ENCODE results near the gene C9orf50. TPM values are rescaled to one million over a fixed set of nuclear protein-coding genes. Genes with fewer than 3 reads are reported as not detected.

Gene C9orf50
- polyA plus RNA-seq, 4 donors: 0.27 to 1.1 (median 0.49) TPM

DNA sequence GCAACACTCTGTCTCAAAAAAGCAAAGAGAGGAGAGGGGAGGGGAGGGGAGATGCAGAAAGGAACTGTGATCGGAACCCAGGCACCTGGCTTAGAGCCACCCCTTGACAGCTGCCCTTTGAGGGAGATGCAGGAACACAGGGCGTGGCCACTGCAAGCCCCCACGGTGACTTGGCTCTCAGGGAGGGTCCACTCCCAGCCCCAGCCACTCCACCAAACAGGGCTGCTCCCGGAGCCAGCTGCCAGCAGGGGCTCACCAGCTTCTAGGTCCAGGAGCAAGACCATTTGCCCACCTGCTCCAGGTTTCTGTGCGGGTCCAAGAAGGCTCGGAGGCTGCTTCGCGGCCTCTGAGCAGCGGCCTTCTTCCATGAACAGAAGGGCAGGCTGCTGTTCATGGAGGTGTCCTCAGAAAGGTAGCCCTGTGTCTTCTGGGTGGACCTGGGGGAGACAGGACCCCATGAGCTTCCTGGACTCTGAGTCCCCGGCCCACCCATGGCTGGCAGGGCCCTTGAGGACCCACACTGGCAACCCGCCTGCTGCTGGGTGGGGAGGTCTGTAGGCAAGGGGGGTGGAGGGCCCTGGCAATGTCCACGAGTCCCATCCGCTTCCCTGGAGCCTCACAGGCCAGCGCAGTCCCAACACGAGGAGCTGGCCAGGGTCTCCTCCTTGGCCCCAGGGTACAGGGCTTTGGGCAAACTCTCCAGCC is 7.9 kb downstream of the C9orf50 start:
- no peak for DNase-seq (ENCODE audit: low read depth in 4 of 4, low spot score in 3 of 4)

DNA sequence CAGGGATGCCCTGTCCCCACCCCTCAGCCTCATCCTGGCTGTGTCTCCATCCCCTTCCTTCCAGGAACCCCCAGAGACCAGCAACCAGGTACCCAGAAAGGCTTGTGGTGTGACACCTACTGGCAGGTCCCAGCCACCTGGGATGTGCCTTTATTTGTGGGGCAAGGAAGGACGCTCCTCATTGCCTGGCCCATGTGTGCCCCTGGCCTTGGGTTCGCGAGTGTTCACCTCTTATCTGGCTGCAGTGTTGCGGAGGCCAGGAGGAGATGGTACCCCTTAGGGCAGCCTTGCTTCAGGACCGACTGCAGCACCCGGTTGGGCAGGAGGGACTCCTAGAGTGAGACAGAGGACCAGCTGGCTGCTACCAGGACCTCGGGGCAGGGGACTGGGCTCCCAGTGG is 8.8 kb downstream of the C9orf50 start:
- DNase-seq (ENCODE audit: low read depth in 4 of 4, low spot score in 3 of 4): no peak

DNA sequence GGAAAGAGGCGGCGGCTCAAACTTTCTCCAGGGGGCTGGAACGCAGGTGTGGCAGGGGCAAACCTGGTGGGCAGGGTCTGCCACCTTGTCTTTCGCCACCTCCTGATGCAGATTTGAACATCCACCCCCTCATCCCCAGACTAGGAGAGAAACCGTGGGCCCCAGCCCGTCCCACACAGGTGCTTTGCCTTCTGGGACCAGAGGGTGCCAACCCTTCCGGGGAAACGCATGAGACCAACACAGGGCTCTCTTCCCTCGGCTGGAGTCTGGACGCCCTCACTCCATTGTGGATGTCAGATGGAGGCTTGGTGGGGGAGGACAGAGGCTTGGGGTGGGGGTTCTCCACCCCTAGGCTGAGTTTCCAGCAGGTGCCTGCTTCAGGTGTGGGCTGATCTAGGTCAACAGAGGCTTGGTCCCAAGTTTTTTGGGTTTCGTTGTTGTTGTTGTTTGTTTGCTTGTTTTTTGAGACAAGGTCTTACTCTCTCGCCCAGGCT is 9.5 kb downstream of the C9orf50 start:
- DNase-seq (ENCODE audit: low read depth in 4 of 4, low spot score in 3 of 4): no peak

DNA sequence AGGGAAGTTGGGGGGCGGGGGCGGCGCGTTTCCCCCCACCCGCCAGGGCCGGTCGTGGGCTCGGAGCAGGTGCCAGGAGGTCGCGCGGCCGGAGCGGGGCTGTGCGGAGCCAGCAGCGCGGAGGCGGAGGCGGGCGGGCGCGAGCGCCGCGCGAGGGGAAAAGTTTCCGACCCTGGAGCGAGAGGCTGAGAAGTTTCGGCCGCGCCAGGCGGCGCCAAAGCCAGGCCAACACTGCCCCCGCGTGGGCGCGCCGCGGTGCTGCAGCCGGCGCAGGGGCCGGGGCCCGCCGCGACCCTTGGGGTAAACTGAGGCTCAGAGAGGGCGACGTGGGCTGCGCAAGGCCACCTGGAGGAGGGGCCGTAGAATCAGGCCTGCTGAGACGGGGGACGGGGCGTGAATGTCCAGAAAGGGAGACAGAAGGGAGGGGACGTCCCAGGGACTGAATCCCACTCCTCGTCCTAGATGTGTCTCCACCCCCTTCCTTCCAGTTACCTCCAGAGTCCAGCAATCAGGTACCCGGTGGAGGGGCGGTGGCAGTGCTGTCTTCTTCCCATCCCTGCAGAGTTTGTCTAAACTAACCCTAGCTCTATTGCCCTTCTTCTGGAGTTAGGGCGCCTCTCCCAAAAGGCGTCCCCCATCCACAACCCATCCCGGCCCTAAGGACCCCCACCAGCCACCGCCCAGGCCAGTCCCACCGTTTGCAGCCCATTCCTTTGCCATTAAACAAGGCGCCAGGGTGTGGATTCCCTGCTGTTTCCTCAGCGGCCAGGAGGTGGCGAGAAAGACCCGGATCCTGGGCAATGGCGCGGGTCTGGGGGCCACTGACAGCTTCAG is 10.2 kb downstream of the C9orf50 start:
- no peak for DNase-seq (ENCODE audit: low read depth in 4 of 4, low spot score in 3 of 4)

DNA sequence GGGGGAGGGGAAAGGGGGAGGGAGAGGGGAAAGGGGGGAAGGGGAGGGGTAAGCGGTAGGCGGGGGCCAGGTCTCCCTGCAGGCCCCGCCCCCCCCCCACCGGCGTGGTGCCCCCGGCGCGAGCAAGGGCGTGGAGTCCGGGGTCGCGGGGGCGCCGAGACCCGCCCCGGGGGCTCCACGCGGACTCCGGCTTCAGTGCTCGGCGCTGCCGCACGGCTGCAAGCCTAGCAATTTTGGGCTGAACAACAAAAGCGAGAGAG is 10.8 kb downstream of the C9orf50 start:
- no peak for DNase-seq (ENCODE audit: low read depth in 4 of 4, low spot score in 3 of 4)

DNA sequence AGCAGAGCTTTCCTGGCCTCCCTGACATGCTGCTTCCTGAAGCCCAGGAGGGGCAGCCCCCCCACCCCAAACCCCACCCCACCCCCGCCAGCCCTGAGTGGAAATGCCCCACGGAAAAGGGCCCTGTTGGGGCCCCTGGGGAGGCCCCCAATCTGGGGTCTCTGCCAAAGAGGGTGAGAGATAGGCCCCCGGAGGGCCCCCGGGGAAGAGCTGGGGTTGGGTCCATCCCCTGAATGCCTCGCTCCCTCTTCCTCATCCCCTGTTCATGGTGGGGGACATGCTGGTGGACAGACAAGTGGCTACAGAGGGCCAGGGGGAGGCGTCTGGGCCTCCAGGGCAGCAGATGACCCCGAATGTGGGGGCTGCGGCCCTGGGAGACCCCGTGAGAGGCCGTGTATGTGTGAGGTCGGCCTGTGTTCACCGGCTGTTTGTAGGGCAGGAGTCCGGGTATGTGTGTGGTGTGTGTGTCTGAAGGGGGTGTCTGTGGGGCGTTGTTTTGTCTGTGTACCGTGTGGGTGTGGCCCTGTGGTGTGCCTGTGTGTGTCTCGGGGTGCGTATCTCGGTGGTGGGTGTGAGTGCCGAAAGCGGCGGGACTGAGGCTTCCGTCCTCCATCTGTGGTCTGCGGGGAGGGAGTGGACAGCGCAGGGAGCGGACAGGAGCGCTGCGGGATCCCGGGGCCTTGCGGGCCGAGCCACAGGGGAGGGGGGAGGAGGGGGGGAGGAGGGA is 11.3 kb downstream of the C9orf50 start:
- DNase-seq (ENCODE audit: low read depth in 4 of 4, low spot score in 3 of 4): no peak

DNA sequence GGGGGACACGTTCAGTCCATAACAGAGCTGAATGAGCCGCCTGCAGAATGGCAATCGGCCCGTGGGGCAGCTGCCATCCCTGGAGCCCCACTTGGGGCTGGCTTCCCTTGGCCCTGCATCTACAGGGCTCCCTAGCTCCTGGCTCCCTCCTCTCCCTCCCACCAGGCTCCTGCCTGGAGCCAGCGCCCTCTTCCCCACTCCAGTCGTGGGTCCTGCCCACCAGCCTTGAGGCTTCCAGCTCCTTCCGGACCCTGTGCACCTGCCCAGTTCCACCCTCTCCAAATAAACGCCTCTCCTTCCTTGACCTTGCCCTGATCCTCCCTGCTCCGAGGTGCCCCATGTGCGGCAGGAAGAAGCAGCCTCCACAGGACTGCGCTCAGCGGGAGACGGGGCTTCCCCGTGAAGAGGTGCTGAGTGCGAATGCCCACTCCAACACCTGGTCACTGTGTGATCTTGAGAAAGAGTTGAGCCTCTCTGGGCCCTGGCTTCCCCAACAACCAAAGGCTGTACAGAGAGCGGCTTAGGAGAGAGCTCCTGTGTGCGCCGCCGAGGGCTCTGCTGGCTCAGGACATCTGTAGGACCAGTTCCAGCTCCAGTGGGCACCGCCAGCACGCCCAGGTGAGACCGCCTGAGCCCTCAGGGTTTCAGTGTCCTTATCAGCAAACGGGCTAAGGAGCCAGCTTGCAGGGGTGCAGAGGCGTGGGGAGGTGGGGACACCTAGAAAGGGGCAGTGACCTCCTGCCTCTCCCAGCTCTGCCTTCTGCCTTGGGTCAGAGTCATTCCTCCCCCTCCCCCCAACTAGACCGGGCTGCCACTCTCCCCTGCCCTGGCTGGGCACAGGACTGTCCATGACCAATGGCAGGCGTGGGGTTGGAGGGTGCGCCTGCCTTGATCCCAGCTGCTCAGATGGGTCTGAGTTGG is 12.1 kb downstream of the C9orf50 start:
- no peak for DNase-seq (ENCODE audit: low read depth in 4 of 4, low spot score in 3 of 4)

DNA sequence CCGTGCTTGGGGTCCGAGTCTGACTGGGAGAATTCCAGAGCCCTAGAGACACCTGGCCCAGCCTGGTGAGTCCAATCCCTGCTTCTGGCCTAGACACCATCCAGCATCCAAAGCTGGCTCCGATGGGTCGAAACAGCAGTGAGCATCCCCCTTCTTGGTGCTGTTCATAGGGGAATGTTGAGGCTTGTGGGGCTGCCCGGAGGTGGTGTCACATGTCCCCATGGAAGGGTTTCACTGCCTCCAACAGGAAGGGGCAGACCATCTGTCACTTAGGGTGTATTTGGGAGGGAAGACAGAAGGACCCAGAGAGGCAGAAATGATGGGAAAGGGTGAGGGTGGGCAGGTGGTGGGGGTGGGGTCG is 13.9 kb downstream of the C9orf50 start:
- no peak for DNase-seq (ENCODE audit: low read depth in 4 of 4, low spot score in 3 of 4)

DNA sequence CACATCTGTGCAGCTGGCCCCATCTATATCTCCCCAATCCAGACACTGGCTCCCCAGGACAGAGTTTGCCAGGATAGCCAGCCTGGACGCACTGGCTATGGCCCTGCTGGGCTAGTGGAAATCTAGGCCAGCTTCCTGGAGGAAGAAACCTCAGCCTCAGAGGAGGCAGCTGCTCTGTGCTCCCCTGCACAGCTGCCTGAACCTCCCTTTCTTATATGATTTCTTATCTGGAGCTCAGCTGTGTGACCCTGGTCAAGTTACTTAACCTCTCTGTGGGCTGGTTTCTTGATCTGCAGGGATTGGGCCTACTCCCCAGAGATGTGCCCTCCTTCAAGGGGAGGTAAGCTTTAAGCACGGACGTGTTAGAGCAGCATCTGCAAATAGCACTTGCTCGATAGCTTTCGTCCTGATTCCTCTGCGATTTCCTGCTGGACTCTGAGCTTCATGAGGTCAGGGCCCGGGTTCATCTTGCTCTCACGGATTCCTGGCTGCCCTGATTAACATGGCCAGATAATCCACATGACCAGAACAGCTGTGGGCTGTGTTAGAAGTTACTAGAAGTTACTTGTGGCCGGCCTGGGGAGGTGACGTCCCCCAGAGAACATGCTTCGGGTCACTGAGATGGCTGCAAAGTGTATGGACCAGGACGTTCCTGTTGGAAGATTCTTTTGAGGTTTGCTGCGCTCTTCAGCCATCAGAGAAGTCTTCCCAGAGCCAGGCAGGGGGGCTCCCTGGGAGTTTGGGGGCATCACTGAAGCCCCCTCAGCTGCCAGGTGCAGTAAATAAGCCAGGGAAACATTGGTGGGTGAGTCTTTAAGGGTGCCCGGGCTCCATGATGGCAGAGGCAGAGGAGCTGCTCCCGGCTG is 14.5 kb downstream of the C9orf50 start:
- DNase-seq (ENCODE audit: low read depth in 4 of 4, low spot score in 3 of 4): no peak

DNA sequence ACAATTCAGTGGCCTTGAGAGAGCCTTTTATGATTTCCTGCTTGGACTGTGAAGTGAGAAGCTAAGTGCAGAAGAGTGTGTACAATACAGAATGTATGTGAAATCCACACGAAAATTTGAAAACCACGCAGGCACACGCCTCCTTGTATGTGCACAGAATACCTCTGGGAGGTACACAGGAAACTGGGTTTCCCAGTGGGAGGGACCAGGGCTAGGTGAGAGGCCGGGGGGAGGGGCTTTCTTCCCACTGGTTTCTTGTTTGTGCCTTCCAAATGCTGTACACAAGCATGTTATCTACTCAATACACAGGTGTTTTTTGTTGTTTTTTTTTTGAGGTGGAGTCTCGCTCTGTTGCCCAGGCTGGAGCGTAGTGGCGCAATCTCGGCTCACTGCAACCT is 16.1 kb downstream of the C9orf50 start:
- no peak for DNase-seq (ENCODE audit: low read depth in 4 of 4, low spot score in 3 of 4)

DNA sequence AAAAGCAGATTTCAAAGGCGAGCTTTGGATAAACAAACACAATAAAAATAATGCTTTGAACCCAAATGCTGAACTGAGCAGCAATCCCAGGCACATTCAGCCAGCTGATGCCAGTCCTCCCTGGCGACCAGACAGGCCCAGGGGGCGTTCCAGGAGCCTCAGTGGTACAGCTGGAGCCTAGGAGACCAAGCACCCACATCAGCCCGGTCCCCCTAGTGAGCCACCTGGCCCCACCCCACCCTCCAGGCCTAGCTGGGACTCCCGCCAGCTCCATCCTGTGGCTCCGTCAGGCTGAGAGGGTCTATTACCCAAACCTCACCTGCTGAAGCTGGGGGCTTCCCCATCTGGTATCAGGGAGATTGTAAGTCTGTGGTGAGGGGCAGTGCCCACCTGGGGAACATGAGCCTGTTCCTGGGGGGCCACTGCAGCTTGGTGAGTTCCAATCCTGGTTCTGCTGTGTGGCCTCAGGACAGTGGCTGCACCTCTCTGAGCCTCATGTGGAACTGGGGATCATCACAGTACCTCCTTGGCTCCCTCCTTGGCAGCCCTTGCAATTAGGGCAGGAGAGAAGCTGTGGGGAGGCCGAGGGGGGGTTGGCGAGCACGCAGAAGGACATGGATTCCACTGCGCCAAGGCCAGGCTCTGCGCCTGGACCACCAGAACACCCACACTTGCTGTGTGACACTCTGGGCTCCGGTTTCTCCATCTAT is 16.7 kb downstream of the C9orf50 start:
- DNase-seq (ENCODE audit: low read depth in 4 of 4, low spot score in 3 of 4): no peak

DNA sequence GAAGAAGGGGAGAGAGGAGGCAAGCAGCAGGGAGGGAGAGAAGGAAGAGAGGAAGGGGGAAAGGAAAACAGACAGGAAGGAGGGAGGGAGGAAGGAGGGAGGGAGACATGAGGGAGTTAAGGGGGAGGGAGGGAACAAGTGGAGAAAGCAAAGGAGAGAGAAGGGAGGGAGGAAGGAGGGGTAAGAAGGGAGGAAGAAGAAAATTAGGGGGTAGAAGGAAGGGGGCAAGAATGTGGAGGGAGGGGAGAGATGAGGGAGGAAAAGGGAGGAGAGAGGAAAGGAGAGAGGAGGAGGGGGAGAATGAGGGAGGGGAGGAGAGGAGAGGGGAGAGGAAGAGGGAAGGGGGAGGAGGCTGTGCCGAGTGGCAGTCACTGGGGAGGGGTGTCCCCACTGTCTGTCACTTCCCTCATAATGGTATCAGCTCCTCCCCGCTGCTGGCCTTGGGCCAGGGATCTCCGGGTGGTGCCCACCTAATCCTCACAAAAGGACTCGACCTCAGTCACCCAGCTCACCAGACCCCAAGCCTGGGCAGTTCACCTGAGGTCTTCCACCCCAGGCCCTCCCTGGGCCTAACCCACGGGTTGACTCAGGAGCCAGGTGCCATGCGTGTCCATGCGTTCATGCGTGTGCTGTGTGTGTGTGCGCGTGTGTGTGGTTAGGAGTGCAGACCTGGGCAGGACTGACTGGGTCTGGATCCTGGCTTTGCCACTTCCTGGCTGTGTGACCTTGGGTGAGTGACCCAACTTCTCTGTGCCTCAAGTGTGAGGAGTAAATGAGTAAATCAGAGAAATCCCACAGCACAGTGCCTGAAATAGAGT is 18.1 kb downstream of the C9orf50 start:
- DNase-seq (ENCODE audit: low read depth in 4 of 4, low spot score in 3 of 4): no peak

DNA sequence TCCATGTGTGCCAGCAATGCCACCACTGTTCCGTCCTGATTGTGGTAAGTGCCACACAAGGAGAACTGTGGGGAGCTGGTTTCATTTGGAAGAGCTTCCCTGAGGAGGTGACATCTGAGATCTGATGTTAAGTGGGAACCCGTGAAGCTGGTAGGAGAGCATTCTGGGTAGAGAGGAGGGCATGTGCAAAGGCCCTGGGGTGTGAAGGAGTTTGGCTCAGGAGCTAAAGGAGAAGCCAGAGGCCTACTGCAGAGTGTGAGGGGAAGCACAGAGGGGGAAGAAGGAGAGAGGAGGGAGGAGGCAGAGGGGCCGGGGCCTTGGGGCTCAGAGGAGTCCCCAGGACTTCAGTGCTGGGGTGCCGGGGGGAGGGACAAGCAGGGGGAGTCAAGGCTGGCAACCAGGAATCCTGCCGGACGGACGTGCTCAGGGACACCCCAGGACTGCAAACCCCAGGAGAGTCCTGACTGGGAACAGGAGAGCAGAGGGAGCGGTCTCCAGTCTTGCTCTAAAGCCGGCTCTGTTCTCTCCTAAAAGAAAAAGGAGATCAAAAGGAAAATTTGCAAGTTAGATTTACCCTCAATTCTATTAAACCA is 19.7 kb downstream of the C9orf50 start:
- DNase-seq (ENCODE audit: low read depth in 4 of 4, low spot score in 3 of 4): no peak

DNA sequence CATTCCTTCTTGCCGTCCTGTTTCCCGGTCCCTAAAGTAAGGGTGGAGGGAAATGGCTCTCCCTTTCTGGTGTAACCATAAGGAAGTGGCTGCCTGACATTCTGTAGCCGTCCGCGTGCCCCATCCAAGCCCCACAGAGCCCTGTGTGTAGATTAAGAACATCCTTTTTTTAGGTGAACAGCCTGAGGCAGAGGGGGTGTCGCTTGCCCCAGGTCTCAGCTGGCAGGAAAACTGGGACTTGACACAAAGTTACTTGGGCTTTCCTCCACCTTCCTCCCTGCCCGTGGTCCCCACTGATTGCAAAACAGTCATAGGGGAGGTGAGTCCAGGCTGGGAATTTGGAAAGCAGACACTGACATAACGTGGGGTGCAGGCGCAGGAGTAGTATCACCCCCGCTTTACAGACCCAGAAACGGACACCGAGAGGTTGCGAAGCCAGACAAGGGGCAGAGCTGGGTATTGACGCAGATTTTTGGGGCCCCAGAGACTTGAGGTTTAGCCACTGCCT is 22.8 kb downstream of the C9orf50 start:
- no peak for DNase-seq (ENCODE audit: low read depth in 4 of 4, low spot score in 3 of 4)

DNA sequence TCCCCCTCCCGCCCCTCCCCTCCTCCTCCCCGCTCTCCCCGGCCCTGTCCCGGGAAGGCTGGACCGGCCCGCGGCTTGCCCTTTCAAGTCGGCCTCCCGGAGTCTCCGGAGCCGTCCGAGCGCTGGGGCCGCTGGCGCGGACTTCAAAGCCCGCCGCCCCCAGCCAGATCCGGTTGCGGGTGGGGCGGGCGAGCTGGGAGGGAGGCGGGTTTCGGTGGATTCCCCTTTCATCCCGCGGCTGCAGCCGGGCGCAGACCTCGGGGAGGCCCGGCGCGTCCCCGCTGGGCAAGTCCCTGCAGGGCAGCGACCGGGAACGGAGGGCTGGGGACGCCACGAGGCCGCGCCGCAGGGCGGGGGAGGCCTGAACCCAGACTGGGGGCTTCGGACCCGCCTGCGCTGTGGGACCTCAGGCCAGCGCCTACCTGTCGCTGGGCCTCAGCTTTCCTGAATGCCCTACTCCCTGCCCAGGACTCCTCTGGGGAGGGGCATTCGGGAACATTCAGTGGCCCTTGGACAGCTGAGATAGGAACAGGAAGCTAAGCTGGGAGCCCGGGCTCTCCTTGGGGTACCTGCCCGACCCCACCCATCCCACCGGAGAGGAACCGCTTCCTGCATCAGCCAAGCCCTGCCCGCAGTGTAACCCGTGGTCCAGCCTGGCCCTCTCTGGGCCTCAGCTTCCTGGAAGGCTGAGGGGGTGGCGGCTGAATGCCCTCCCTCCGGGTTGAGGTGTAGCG is 23.4 kb downstream of the C9orf50 start:
- no peak for DNase-seq (ENCODE audit: low read depth in 4 of 4, low spot score in 3 of 4)

DNA sequence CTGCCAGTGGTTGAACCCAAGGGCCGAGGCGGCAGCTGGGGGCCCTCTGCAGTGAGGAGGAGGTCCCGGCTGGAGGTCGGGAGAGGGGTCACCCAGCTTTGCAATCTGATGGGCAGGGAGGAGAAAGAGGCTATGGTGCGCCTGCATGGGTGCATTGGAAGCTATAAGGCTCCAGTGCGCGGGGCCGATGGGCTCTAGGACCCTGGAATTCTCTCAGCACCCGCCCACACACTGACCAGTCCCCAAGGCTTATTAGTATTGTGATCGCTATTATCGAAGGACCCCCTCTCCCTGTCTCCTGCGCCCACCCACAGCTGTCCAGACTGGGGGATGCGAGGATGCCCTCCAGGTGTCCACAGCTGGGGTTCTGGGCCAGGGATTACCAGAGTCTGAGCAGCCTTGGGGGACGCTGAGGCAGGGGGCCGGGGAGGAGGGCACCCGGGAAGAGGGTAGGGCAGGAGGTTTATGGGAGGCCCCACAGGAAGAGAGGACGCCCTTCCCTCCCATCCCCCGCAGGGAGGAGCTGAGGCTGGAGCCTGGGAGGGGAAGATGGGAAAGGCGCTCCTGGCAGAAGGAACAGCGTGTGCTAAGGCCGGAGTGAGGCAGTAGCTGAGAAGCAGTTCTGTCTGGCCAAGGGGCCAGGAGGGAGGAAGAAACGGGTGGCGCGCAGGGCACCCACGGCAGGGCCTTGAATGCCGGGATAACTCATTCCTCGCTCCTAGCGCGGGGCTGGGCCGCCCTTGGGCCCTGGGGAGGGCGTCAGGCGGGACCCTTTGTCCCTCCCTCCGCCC is 24.2 kb downstream of the C9orf50 start:
- no peak for DNase-seq (ENCODE audit: low read depth in 4 of 4, low spot score in 3 of 4)
